ENCODE data around the gene L3MBTL2. TPM values are rescaled to one million over a fixed set of nuclear protein-coding genes. Genes with fewer than 3 reads are reported as not detected.

Gene L3MBTL2
- total RNA-seq, 1 experiment from 2014 or later, result 33.6 TPM

- H3K79me2 ChIP-seq (ENCODE audit: insufficient read depth, low read length), result no peaks in the 10 kb centered on the region
- no peak overlapping the region for H3K23ac ChIP-seq (ENCODE audit: insufficient read length, low read depth, low read length)
- H2BK120ac ChIP-seq (ENCODE audit: low read depth, low read length, poor library complexity, severe bottlenecking), result no peak overlapping the region
- TF ChIP-seq CTCF (conservative IDR thresholded peaks at IDR 0.05), result no peak
- no peak overlapping the region for H3K14ac ChIP-seq (ENCODE audit: insufficient read depth, low read length)
- WGBS (ENCODE audit: extremely low coverage, insufficient read length, low lambda C conversion rate), result no CpG with 5 or more reads among the region's 15 CpGs
- peaks cover 2% of the 10 kb centered on the region; the same call in 1 of the 2 replicates for H3K27me3 Mint-ChIP-seq (ENCODE audit: low read depth)
- no peak overlapping the region for H3K56ac ChIP-seq (ENCODE audit: insufficient read length, low read depth, low read length)
- H3K18ac ChIP-seq (ENCODE audit: insufficient read length, low read depth, low read length), result no peak overlapping the region
- no peak overlapping the region for H4K8ac ChIP-seq (replicated peaks; ENCODE audit: insufficient read length, low read depth, low read length)
- H3K27ac Mint-ChIP-seq, result no peak overlapping the region; a peak in 1 of 7 replicates
- H2BK12ac ChIP-seq (ENCODE audit: insufficient read length, low read depth, low read length), result no peak overlapping the region
- no peaks in the 10 kb centered on the region for H3K9me3 Mint-ChIP-seq
- no peak overlapping the region for H3T11ph ChIP-seq (ENCODE audit: low read length)
- no peak overlapping the region for H4K91ac ChIP-seq (ENCODE audit: insufficient read length, low read depth, low read length)
- no peaks in the 10 kb centered on the region for H3K9me3 ChIP-seq (ENCODE audit: control insufficient read depth, low read depth, low read length)
- H3K27ac ChIP-seq (ENCODE audit: insufficient read length, low read depth, low read length), result no peak overlapping the region
- no peak overlapping the region for H4K5ac ChIP-seq (ENCODE audit: insufficient read length, low read depth, low read length)
- no peak overlapping the region for H2AFZ ChIP-seq (ENCODE audit: low read length)
- H3K4me2 ChIP-seq (ENCODE audit: insufficient read depth, insufficient read length, low read length), result no peak overlapping the region
- H3K4me3 Mint-ChIP-seq, result no peak overlapping the region
- no peak overlapping the region for H2BK5ac ChIP-seq (ENCODE audit: insufficient read length, low read length)
- no peak for DNase-seq
- no peak overlapping the region for H2BK15ac ChIP-seq (ENCODE audit: low read depth, low read length)
- no peaks in the 10 kb centered on the region for H3K27me3 ChIP-seq (ENCODE audit: insufficient read depth, low read length)
- H3K36me3 Mint-ChIP-seq (ENCODE audit: insufficient read depth in 1 of 3, low read depth in 3 of 3), result peaks cover 51 to 86% (median 79%) of the 10 kb centered on the region in 3 experiments; a peak in 6 of 7 replicates
- H4K20me1 ChIP-seq (ENCODE audit: control insufficient read depth, insufficient read depth, insufficient read length), result no peaks in the 10 kb centered on the region
- H2AK5ac ChIP-seq (ENCODE audit: insufficient read length, low read length), result no peak overlapping the region
- no peaks in the 10 kb centered on the region for H3K23me2 ChIP-seq (ENCODE audit: insufficient read length, low read depth, low read length, poor library complexity, severe bottlenecking)
- no peak overlapping the region for H3K4ac ChIP-seq (ENCODE audit: low read depth, low read length)
- H3K4me1 Mint-ChIP-seq, result peaks cover 6 to 8% of the 10 kb centered on the region in 2 experiments; a peak in 3 of 4 replicates
- no peak overlapping the region for H2BK20ac ChIP-seq (ENCODE audit: low read depth, low read length, poor library complexity, severe bottlenecking)
- no peaks in the 10 kb centered on the region for H3K79me1 ChIP-seq (ENCODE audit: insufficient read depth, low read depth, low read length, poor library complexity, severe bottlenecking)
- no peak overlapping the region for H3K9ac ChIP-seq (ENCODE audit: extremely low read depth, insufficient read length, low read length)
- peaks cover 3% of the 10 kb centered on the region; the same call in 1 of the 2 replicates for H3K4me1 ChIP-seq (ENCODE audit: insufficient read depth, low read length)
Observed at GRCh38 chr22:41177040-41177621, 28.0 kb upstream of the L3MBTL2 start.
